ENCODE results near the gene ARFIP2.

DNA sequence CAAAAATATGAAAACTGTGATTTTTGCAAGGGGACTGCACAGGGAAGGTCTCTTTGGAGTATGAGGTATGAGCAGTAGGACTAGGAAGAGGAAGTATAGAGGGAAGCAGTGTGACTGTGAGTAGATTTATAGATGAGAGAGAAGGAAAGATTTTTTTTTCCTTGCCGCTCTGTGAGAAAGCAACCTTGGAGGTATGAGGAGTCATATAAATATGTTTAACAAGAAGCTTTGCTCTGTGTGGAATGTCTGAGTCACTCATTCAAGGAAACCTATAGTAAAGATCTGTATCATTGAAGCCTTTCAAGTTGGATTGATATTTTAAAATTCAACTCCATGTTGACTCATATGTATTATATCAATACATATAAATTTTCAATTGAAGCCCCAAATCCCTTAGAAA, 42.1 kb upstream of the ARFIP2 start:
- TF ChIP-seq, protein P1, sequence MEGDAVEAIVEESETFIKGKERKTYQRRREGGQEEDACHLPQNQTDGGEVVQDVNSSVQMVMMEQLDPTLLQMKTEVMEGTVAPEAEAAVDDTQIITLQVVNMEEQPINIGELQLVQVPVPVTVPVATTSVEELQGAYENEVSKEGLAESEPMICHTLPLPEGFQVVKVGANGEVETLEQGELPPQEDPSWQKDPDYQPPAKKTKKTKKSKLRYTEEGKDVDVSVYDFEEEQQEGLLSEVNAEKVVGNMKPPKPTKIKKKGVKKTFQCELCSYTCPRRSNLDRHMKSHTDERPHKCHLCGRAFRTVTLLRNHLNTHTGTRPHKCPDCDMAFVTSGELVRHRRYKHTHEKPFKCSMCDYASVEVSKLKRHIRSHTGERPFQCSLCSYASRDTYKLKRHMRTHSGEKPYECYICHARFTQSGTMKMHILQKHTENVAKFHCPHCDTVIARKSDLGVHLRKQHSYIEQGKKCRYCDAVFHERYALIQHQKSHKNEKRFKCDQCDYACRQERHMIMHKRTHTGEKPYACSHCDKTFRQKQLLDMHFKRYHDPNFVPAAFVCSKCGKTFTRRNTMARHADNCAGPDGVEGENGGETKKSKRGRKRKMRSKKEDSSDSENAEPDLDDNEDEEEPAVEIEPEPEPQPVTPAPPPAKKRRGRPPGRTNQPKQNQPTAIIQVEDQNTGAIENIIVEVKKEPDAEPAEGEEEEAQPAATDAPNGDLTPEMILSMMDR (IDR thresholded peaks at IDR 0.05; ENCODE audit: insufficient read depth, low read length, poor library complexity, severe bottlenecking), result no peak
- no peak for TF ChIP-seq EZH2phosphoT487 (conservative IDR thresholded peaks at IDR 0.05; ENCODE audit: low read length)

All from SU-DHL-6 (cell line).